ENCODE measurements around the gene SLC30A2.
"Not testable (repeated sequence)": the region's sequence is repeated elsewhere in the genome, so short reads cannot be mapped to it uniquely, and the experiment has no call there.

Gene SLC30A2, protein sequence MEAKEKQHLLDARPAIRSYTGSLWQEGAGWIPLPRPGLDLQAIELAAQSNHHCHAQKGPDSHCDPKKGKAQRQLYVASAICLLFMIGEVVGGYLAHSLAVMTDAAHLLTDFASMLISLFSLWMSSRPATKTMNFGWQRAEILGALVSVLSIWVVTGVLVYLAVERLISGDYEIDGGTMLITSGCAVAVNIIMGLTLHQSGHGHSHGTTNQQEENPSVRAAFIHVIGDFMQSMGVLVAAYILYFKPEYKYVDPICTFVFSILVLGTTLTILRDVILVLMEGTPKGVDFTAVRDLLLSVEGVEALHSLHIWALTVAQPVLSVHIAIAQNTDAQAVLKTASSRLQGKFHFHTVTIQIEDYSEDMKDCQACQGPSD

DNA sequence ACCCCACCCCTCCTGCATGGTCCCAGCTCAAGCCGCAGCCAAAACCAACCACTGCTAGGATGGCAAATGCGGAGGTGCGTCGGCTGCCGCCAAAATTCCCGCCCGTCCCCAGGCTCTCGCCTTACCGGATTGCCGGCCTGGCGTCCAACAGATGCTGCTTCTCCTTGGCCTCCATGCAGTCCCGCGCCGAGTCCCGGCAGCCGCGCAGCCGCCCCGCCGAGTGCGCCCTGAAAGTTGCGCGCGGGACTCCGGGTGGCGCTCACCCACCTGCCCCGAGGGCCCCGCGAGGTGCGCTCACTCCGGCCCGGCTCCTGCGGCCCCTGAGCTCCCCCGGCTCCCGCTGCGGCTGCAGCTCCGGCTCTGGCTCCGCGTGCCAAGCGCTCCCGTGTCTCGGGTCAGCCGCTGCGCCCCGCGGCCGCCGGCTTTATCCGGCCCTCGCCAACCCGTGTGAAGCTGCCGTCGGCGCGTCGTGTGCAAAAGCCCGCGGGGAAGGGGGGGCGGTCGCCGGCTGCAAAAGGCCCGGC lies at the start of gene SLC30A2:
Gene SLC30A2 (minus strand): TSS at position 397 of the 524 bp plus-strand sequence. CDS start 222 bp downstream, at position 175.
- DNase-seq: no peak

DNA sequence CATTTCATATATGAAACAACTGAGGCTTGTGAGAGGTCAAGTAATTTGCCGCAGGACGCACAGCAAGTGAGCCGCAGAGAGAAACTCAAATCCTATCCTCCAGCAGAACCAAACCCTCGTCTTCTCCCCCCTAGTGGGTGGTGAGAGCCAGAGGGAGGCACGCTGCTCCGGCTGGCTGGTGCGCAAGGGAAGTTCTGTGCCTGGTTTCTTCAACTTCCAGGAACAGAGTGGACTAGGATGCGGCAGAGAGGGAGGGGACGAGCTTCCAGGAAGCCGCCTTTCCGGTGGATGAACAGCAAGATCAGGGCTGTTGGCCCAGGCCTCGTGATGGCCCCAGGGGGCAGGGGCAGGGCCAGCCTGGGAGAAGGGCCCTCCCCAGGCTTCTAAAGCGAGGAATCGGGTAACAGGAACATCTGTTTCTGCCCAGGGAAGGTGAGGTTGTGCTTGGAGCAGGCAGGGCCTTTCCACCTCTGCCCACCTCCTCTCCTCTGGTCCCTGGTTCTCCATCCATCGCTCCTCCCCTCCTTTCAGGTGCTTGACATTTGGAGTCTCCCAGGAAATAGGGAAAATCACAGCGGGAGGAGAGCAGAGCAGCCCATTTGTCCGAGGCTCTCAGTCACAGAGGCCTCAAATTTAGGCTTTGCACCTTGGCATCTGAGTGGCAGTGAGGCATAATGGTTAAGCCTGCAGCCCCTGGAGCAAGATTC lies 48.9 kb upstream of the SLC30A2 start:
- no peak for DNase-seq

DNA sequence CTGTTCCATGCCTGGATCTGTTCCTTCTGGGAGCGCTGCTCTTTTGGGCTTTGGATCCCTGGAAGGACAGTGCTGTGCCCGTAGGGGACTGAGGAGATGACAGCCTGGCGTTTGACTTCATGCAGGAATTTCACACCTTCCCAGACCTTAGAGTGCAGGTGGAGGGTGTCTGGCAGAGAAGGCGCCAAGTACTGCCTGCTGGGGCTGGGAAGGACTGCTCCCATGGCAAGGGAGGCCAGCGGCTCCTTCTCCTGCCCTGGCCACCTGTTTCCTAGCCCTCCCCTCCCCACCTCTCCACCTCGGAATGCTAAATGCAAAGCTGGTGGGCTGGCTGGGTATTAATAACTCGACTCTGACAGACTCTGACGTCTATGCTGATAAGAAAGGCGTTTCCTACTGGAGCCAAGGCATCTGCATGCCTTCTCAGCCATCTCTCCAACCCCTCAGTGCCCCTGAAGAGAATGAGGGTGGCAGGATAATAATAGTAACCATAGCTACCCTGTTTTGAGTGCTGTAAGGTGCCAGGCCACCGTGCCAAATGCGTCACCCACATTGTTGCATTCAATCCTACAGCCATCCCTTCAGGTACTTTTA lies 48.3 kb upstream of the SLC30A2 start:
- no peak for DNase-seq

DNA sequence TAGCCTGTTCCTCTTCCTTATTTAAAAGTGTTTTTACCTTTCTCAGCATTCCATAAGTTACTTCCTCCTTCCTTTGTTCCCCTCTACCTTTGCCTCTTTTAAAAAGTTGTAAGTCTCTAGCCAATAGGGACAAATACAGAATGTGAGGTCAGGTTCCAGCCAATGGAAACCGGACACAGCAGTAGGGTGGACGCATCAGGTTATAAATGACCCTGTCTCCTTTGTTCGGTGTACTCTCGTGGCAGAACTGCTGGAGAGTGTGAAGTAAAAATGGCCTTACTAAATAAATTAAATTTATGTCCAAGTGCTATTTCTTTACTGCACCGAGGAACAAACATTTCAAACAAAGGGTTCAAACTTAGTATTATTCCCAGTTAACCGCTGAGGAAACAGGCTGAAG lies 47.7 kb upstream of the SLC30A2 start:
- DNase-seq: not testable (repeated sequence)

DNA sequence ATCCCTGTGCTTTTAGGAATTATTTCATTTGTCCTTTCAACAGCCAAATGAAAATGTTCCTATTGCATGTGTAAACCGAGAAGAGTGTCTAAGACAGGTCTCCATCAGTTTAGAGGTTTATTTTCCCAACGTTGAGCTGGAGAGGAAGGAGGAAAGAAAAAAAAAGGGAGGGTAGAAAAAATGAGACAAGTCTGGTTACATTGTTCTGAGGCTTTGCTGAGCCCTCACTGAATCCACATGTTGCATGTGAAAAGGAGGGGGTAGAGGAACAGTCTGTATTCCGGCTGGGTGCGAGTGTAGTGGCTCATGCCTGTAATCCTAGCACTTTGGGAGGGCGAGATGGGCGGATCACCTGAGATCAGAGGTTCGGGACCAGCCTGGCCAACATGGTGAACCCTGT lies 46.5 kb upstream of the SLC30A2 start:
- DNase-seq: no peak

DNA sequence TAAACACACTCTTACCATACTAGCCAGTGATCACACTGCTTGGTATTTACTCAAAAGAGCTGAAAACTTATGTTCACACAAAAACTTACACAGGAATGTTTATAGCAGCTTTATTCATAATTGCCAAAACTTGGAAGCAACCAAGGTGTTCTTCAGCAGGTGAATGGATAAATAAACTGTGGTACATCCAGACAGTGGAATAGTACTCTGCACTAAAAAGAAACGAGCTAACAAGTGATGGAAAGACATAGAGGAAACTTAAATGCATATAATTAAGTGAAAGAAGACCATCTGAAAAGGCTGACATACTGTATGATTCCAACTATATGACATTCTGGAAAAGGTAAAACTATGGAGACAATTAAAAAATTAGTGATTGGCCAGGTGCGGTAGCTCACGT lies 45.0 kb upstream of the SLC30A2 start:
- no peak for DNase-seq

DNA sequence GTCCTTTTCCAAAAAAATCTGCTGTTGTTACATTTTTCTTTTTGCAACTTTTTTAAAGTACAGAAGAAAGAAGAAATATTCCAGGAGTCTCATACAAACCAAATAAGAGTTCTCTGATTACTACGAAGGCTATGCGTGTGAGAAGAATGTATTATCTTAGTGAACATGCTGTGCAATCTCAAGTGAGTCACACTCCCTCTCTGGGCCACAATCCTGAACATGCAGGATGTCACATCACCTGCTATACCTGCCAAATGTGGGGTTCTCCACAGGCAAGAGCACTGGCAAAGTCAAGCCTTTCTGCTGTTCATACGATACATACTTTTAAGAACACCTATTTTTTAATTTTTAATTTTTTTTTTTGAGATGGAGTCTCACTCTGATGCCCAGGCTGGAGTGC lies 43.2 kb upstream of the SLC30A2 start:
- no peak for DNase-seq

DNA sequence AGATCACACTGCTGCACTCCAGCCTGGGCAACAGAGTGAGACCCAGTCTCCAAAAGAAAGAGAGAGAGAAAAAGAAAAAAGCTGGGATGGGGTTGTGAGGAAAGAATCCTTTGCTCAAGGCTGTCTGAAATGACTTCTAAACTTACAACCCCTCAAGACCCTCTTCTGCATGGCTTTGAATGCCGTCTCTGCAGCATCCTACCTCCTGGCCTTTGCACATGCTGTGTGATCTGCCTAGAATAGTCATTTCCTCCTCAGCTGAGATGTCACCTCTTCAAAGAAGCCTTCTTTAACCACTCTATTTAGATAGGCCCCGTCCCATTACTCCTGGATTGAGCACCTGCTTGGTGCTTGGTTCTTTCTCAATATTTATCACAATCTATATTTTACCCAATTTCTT lies 38.9 kb upstream of the SLC30A2 start:
- DNase-seq: no peak

DNA sequence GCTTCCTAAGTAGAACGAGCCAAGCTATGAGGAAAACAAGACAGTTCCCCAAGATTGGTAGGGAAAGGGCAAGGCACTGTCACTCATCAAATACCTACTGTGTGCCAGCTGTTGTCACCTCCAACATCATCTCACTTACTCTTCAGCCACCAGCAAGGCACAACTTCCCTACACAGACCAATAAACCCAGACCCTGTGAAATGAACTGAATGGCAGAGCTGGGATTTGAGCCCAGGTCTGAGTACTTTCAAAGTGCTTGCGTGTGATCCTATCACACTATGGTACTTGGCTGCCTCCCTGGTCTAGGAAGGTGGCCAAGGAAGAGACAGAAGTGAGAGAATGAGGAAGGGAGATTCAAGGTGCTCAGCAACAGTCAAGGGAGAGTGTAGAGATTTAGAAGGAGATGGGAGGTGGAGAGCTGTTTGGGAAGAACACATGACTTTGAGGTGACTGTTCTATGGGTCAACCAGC lies 38.2 kb upstream of the SLC30A2 start:
- no peak for DNase-seq

DNA sequence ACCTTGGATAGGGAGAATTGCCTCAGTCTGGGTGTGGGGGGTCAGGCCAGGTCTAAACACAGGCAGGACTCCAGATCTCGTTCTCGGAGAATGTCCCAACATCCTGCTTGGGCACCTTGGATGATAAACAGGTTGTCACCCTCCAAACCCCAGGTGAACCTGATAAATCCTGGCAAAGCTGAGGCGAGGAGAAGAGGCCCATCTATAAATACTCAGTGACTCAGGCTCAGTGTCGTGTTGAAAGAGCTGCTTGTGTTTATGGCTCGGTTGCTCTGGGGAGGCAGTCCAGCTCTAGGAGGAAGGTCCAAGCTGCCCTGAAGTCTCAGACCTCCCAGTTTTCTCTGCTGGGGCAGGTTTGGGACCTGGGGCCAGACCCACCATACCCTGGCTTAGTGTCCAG lies 37.3 kb upstream of the SLC30A2 start:
- DNase-seq: no peak

DNA sequence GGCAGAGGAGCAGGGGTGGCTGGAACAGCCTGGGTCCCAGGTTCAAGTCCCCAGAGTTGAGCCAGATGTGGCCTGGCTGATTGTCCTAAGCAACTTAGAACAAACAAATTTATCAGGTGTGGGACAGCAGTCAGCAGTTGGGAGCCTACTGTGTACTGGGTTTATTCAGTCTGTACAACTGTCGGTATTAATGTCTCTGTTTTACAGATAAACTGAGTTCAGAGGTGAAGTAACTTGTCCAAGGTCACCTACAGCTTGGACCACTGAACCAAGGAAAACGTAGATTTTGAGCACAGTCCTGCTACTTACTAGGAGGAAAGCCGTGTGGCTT lies 36.1 kb upstream of the SLC30A2 start:
- DNase-seq: no peak

DNA sequence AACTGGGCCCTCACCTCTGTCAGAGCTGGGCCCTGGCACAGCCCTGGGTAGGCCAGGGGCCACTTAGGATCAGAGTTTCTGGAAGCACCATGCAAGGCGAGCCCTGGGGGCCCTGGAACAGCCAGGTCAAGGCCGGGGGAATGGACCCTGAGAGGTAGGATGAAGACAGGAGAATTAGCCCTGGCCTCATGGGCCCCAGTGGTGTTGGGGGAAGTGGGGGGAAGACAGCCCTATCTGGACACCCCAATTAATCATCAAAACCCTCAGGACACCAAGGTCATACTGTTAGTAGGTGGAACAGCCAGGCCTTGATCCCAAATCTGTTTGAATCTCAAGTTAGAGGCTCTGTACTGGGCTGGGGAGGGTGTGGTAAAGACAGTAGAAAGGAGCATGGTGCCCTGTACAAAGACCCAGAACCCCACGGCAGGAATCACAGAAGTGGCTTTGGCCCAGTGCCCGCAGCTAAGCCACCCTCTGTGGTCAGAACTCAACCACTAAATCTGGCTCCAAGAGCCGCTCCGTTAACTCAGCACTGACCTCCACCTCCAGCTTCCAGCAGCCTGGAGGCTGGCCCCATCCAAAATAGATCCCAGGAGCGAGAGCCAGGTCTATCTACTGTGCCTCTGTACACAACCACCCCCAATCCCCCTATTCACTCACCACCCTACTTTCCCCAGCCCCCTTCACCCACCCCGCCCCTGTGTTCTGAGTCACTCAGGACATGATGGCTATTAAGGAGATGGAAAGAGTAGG lies 35.5 kb upstream of the SLC30A2 start:
- no peak for DNase-seq

DNA sequence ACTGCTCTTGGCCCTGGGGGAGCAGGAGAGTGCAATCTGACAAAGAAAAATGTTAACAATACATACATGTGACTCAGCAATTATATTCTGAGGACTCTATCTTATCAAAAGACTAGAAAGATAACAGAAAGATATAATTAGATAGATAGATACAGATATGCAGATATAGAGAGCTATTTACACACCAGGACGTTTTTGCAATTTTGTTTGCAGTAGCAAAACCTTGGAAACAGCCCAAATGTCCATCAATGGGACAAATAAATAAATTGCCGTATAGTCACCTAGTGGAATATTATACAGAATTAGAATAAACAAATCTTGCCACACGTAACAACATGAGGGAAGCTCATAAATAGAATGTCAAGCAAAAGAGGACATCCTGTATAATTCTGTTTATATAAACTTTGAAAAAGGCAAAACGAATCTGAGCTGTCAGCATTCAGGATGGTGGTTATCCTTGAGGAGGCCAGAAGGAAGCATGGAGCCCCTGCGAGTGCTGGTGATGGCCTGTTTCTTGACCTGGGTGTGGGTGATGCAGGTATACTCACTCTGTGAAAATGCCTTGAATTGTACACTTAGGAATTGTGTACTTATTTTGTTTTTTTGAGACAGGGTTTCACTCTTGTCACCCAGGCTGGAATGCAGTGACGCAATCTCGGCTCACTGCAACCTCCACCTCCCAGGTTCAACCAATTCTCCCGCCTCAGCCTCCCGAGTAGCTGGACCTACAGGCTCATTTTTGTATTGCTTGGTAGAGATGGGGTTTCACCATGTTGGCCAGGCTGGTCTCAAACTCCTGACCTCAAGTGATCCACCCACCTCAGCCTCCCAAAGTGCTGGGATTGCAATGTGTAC lies 34.3 kb upstream of the SLC30A2 start:
- no peak for DNase-seq

DNA sequence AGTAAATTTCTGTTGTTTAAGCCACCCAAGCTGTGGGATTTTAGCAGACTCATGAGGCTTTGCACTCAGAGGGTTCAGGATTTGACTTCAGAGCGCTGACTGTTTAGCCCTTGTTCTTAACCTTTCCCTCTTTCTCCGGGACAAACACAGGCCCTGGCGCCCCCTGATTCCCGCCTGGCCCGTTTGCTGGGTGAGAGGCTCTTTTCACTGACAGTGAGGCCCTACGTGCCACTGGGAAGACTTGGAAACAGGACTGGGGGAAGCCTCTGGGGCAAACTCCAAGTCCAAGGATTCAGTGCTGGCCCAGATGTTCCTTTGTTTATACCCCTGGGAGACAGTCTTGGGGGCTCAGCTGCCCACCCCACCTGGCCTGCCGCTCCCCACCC lies 33.3 kb upstream of the SLC30A2 start:
- DNase-seq: no peak

DNA sequence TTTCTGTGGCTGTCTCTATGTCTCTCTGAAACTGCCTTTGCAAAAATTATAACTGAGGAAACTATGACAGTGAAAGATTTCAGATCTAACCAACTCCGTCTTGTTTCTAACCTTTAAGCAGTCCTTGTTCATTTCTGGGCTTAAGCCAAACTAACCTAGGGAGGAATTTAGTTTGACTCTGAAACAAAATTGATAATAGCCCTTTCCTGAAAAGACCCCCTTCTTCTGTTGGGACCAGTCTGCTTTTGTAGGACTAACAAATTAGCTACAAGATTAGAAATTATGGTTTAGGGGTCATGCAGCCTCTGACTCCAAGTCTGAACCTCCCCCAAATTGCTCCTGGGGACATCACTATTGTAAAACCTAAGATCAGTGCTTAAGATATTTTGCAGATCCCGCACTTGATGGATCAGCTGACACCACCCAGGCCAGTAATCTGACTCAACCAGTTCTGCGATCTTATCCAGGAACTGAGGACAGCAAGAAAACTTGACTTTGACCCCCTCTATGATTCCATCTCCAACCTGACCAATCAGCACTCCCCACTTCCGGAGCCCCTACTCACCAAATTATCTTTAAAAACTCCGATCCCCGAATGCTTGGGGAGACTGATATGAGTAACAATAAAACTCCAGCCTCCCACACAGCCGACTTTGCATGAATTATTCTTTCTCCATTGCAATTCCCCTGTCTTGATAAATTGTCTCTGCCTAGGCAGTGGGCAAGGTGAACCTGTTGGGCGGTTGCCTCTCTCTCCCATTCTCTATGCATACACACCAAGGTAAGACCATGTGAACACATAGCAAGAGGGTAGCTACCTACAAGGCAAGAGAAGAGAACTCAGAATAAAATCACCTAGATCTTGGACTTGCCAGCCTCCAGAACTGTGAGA lies 32.6 kb upstream of the SLC30A2 start:
- no peak for DNase-seq

DNA sequence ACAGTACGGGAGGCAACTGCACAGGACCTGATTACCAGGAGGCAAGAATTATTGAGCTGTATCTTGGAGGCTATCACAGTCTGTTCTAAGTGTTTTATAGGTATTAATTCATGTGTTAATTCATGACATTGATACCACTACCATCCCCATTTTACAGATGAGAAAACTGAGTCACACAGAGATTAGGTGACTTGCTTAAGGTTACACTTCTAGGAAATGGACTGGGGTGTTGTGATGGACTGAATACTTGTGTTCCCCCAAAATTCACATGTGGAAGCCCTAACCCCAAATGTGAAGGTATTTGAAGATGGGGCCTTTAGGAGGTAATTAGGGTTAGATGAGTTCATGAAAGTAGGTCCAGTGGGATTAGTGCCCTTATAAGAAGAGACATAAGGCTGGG lies 31.6 kb upstream of the SLC30A2 start:
- DNase-seq: no peak

DNA sequence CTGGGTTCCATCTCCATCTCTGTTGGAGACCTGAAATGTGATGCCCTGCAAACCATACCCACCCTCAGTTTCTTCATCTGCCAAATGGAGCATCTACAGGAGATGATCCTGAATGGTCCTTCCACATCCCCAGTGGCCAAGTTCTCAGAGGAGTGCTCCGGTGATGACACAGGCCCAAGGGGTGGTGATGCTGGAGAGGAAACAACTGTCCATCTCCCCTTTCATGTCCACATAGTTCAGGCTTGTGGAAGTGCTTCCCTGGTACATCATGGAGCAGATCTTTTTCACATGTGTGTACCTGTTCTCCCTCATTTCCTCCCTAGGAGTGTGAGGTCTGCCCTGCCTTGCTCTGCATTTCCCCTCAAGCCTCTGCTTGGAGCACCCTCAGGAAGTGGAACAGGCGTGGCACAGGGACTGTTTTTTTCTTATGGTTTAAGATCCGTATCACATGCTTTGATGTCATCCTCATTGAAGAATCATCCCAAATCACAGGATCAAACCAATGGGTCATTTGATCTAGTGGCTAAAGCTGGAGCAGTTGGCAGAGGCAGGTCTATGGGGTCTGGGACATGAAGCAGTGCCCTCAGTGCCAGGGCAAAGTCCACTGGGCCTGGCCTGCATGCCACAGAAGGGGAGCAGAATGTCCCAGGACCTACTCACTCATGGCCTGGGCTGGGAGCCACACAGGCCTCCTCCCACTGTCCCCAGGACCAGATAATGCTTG lies 29.7 kb upstream of the SLC30A2 start:
- no peak for DNase-seq

DNA sequence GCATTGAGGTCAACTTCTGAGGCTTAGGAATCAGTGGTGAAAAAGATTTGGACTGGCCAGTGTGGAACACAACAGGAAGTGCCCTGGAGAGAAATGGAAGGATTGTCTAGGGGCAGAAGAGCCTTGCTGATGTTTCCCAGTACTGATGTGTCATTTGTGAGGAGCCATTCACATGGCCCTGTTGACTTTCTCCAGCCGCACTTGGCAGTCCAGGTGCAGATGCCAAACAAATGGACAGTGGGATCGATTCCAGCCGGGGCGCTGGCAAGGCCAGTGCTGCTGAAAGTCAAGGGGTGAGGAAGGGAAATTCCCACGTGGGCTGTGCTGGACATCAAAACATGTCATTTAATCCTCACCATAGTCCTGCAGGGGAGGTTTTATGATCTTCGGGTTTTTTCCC lies 26.4 kb upstream of the SLC30A2 start:
- no peak for DNase-seq

DNA sequence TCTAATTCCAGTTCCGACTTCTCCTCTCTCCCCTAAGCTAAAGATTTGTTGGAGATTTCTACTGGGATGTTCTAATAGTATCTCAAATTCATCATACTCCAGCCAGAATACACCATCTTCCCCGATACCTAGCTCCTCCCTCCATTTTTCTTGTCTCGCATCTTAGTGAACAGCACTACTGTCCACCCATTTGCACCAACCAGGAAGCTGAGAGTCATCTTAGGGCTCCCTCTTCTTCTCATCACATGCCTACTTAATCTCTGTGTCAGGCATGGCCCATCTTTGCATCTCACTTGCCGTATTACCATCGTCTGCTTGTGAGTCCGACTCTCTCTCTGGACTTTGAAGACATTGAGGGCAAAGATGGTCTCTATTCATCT lies 25.0 kb upstream of the SLC30A2 start:
- DNase-seq: no peak

DNA sequence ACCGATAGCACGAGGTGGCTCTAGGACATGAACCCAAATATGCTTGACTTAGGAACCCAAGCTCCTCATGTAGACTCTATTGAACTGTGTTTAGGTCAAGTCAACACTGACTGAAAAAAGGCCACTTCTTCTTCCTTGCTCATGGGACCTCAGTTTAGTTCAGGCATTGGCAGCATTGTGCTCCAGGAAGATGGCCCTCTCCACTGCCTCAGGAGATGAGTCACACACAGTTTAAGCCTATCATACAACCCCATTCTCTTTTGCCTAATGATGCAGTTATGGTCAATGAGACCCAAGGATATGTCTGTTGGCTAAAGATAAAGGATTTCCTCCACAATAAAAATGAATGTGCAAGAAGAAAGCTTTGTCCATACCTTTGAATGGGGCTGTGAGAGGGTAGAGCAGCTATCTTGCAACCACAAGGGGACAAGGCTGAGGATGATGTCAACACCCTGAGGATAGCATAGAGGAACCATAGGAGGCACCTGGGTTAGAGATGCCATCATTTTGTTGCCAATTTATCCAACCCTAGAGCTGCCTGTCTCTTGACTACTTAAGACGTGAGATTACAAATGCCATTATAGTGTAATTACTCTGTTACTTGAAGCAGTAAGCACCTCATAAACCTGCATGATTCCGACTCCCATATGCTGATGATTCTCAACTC lies 24.5 kb upstream of the SLC30A2 start:
- DNase-seq: no peak

Measured in NCI-H1417 treated with DMSO at 0.1 percent for 48 hours (cell line).